Measurements from ENCODE around the gene PLCD4.

DNA sequence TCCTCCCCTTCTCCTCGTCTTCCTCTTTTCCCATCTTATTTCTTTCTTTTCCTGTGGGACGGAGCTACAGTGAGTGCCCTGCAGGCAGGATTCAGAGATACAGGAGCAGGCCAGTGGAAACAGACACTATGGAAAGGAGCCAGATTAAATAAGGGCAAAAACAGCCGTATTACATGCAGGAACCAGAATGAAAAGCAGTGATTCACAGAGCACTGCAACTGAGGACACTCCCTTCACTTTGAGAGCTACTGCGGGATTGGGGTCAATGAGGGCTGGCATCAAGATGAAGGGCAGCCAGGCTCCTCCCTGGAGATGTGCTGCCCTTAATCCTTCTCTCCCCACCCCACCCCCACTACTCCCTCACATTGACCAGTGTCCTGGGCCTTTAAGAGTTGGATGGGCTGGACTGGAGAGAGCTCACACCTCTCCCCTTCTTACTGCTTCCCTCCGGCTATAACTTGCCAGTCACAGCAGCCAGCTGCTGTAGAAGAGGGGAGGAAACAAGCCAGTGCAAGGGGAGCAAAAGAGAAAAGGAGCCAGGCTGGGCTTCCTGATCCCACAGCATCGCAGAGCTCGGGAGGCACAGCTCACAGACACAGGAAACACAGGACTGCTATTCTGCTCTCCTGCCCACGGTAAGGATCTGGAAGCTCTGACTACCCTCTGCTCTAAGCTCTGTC lies at the start of gene PLCD4:
- TF ChIP-seq, protein P1, sequence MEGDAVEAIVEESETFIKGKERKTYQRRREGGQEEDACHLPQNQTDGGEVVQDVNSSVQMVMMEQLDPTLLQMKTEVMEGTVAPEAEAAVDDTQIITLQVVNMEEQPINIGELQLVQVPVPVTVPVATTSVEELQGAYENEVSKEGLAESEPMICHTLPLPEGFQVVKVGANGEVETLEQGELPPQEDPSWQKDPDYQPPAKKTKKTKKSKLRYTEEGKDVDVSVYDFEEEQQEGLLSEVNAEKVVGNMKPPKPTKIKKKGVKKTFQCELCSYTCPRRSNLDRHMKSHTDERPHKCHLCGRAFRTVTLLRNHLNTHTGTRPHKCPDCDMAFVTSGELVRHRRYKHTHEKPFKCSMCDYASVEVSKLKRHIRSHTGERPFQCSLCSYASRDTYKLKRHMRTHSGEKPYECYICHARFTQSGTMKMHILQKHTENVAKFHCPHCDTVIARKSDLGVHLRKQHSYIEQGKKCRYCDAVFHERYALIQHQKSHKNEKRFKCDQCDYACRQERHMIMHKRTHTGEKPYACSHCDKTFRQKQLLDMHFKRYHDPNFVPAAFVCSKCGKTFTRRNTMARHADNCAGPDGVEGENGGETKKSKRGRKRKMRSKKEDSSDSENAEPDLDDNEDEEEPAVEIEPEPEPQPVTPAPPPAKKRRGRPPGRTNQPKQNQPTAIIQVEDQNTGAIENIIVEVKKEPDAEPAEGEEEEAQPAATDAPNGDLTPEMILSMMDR (IDR thresholded peaks at IDR 0.05; ENCODE audit: poor library complexity) = no peak
- TF ChIP-seq EZH2 (IDR thresholded peaks at IDR 0.05; ENCODE audit: borderline replicate concordance) = no peak
